BJ (cell line): Measurements from ENCODE around the gene PODN. TPM values are rescaled to one million over a fixed set of nuclear protein-coding genes. Genes with fewer than 3 reads are reported as not detected.

Experiments
- CTCF ChIA-PET: fragments of 350-600 bp; formaldehyde crosslinking; extraction: SDS; loops from one replicate; lab custom pipeline; 2021; ENCODE audit warnings: antibody characterized with exemption, inconsistent platforms; lab: Yijun Ruan, JAX
- POLR2A ChIA-PET: fragments of 300-600 bp; sonication (Branson Sonifier 250); formaldehyde crosslinking; extraction: SDS; loops from one replicate; lab custom pipeline; 2021; ENCODE audit warnings: antibody characterized with exemption; lab: Charles Lee
- DNase-seq: peaks from one replicate; pipeline ENCODE4 v3.0.0-alpha.2; 2011; ENCODE audit warnings: low read depth
- H3K27me3 ChIP-seq: 2 replicates; pipeline ENCODE4 v1.6.0; 2011; ENCODE audit warnings: low read length; ENCODE audit not compliant: control insufficient read depth, insufficient read depth
- H3K36me3 ChIP-seq: 2 replicates; pipeline ENCODE4 v1.5.1; 2011; ENCODE audit warnings: low read length; ENCODE audit not compliant: control insufficient read depth, insufficient read depth
- H3K4me3 ChIP-seq: 2 replicates; pipeline ENCODE4 v1.5.1; 2011; ENCODE audit warnings: low read depth, mild to moderate bottlenecking, control low read depth, low read length
- polyA plus RNA-seq: library from polyadenylated mRNA; depleted of rRNA; stranded (reverse); fragments of >200 nt; gene quantifications from 2 replicates; pipeline ENCODE4 v1.2.3, GENCODE V29; 2011
- TF ChIP-seq, protein P1 (sequence below): IDR thresholded peaks from 2 replicates; pipeline ENCODE4 v1.5.1; 2011; ENCODE audit warnings: low read depth, mild to moderate bottlenecking, control low read depth, inconsistent platforms, low read length, moderate library complexity; ENCODE audit not compliant: insufficient read depth

PODN gene
- polyA plus RNA-seq, 1 experiment: 107 TPM

- TF ChIP-seq, protein P1, sequence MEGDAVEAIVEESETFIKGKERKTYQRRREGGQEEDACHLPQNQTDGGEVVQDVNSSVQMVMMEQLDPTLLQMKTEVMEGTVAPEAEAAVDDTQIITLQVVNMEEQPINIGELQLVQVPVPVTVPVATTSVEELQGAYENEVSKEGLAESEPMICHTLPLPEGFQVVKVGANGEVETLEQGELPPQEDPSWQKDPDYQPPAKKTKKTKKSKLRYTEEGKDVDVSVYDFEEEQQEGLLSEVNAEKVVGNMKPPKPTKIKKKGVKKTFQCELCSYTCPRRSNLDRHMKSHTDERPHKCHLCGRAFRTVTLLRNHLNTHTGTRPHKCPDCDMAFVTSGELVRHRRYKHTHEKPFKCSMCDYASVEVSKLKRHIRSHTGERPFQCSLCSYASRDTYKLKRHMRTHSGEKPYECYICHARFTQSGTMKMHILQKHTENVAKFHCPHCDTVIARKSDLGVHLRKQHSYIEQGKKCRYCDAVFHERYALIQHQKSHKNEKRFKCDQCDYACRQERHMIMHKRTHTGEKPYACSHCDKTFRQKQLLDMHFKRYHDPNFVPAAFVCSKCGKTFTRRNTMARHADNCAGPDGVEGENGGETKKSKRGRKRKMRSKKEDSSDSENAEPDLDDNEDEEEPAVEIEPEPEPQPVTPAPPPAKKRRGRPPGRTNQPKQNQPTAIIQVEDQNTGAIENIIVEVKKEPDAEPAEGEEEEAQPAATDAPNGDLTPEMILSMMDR: no peak
- no peak for DNase-seq
- ChIA-PET CTCF (no interaction called here), POLR2A (no interaction called here)
- Histone ChIP-seq H3K27me3 (no peaks in the 10 kb centered on the region), H3K36me3 (peaks cover 6% of the 10 kb centered on the region; the same call in 1 of the 2 replicates), H3K4me3 (no peak overlapping the region)
Measured at GRCh38 chr1:53025769-53026112, 36.3 kb upstream of the PODN start.

DNA sequence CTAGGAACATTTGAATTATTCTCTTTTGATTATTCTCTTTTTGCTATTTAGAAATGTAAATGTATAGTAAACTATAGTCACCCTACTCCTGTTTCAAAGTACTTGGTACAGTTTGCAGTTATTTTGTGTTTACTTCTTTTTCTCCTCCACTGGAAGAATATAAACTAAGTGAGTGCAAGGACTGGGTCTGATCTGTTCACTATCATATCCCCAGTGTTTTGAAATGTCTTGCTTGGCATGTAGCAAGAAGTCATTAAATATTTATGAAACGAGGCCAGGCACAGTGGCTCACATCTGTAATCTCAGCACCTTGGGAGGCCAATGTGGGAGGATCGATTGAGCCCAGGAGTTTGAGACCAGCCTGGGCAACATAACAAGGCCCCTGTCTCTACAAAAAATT is 35.8 kb upstream of the PODN start:
- TF ChIP-seq, protein P1: no peak
- POLR2A ChIA-PET: no interaction called here
- DNase-seq: no peak
- Histone ChIP-seq H3K4me3 (no peak overlapping the region), H3K27me3 (no peaks in the 10 kb centered on the region), H3K36me3 (peaks cover 6% of the 10 kb centered on the region; the same call in 1 of the 2 replicates)
- CTCF ChIA-PET: interaction anchor here (1.0 kb wide), 1 partner anchor 9 kb away, joined by 5 read pairs; no protein-coding TSS in a partner anchor

GRCh38 chr1:53031732-53032131 is 30.3 kb upstream of the PODN start:
- ChIA-PET POLR2A (no interaction called here), CTCF (interaction anchor here (1.3 kb wide), 1 partner anchor 12 kb away, joined by 4 read pairs; no protein-coding TSS in a partner anchor)
- Histone ChIP-seq H3K36me3 (peaks cover 4% of the 10 kb centered on the region; the same call in 1 of the 2 replicates), H3K27me3 (no peaks in the 10 kb centered on the region), H3K4me3 (no peak overlapping the region)
- TF ChIP-seq, protein P1: no peak
- no peak for DNase-seq

DNA sequence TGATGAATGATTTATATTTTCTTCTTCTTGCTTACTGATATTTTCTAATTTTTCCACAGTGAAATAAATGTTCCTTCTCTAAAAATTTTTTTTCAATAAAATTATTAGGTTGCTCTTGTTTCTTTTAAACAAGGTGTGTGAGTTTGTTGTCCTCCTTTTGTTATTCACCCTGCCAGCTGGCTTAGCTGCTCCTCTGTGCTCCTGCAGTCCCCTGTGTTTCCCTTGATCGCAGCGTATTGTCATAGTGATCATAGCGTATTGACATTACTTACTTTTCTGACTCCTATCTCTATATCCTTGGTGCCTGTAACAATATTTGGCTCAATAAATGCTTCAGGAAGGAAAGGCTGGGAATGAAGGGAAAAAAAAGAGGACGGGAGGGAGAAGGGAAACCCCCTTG is 24.9 kb upstream of the PODN start:
- no peaks in the 10 kb centered on the region for H3K27me3 ChIP-seq
- H3K4me3 ChIP-seq: no peak overlapping the region
- TF ChIP-seq, protein P1: no peak
- ChIA-PET CTCF (no interaction called here), POLR2A (no interaction called here)
- DNase-seq: no peak
- no peaks in the 10 kb centered on the region for H3K36me3 ChIP-seq

DNA sequence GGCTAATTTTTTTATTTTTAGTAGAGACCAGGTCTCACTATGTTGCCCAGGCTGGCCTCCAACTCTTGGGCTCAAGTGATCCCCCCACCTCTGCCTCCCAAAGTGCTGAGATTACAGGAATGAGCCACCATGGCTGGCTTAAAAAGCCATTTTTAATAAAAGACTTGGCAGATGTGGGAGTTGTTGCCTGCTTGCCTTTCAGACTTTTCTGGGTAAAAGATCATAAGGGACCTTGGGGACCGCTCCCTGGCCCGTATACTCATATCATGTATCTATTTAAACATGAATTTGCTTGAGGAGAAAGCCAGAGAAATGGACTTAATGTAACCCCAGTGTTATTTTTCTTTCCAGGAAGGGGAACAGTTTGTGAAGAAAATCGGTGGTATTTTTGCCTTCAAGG is 23.4 kb upstream of the PODN start:
- no peak for DNase-seq
- TF ChIP-seq, protein P1: no peak
- Histone ChIP-seq H3K27me3 (no peaks in the 10 kb centered on the region), H3K4me3 (no peak overlapping the region), H3K36me3 (no peaks in the 10 kb centered on the region)
- ChIA-PET POLR2A (no interaction called here), CTCF (no interaction called here)
